ENCODE results near the gene KPNA1.

The KPNA1 gene

GRCh38 chr3:122538956-122539490 lies 24.3 kb upstream of the KPNA1 start:
- peaks cover 40% of the 10 kb centered on the region for H3K4me1 Mint-ChIP-seq (ENCODE audit: low read depth)
- H3K4me3 Mint-ChIP-seq, result no peak overlapping the region
- H3K9me3 Mint-ChIP-seq, result no peaks in the 10 kb centered on the region
- peaks cover 66% of the 10 kb centered on the region for H3K36me3 Mint-ChIP-seq (ENCODE audit: low read depth)
- no peak overlapping the region for H3K27ac Mint-ChIP-seq
- H3K27me3 Mint-ChIP-seq (ENCODE audit: low read depth), result no peaks in the 10 kb centered on the region

DNA sequence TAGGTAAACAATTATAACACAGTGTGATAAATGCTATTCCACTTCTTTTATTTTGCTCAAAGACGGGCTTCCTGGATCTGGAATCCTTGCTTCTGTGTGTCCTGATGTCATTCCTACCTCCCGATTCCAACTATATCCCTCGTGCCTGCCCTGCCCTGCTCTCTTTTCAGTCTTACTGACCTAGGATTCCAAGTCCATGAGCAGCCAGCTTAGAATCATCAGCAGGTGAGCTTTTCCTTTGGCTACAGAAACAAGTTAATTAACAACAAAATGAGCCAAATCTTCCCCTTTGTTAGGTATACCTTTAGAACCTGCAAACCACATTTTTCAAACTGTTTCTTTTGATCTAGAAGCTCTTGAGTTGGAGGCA lies 21.9 kb upstream of the KPNA1 start:
- Mint-ChIP-seq H3K27me3 (ENCODE audit: low read depth) (no peaks in the 10 kb centered on the region), H3K4me1 (ENCODE audit: low read depth) (peaks cover 57% of the 10 kb centered on the region), H3K27ac (no peak overlapping the region), H3K4me3 (no peak overlapping the region), H3K9me3 (no peaks in the 10 kb centered on the region), H3K36me3 (ENCODE audit: low read depth) (peaks cover 78% of the 10 kb centered on the region)

GRCh38 chr3:122535964-122536631 lies 21.4 kb upstream of the KPNA1 start:
- H3K4me1 Mint-ChIP-seq (ENCODE audit: low read depth), result peaks cover 56% of the 10 kb centered on the region
- H3K9me3 Mint-ChIP-seq, result no peaks in the 10 kb centered on the region
- no peak overlapping the region for H3K4me3 Mint-ChIP-seq
- peaks cover 80% of the 10 kb centered on the region for H3K36me3 Mint-ChIP-seq (ENCODE audit: low read depth)
- H3K27ac Mint-ChIP-seq, result no peak overlapping the region
- no peaks in the 10 kb centered on the region for H3K27me3 Mint-ChIP-seq (ENCODE audit: low read depth)

GRCh38 chr3:122533931-122534334 lies 19.2 kb upstream of the KPNA1 start:
- Mint-ChIP-seq H3K9me3 (no peaks in the 10 kb centered on the region), H3K27ac (peak overlapping the region; percentile 33), H3K36me3 (ENCODE audit: low read depth) (peaks cover 76% of the 10 kb centered on the region)

GRCh38 chr3:122533480-122533879 lies 18.7 kb upstream of the KPNA1 start:
- Mint-ChIP-seq H3K9me3 (no peaks in the 10 kb centered on the region), H3K27ac (no peak overlapping the region), H3K36me3 (ENCODE audit: low read depth) (peaks cover 74% of the 10 kb centered on the region), H3K4me1 (ENCODE audit: low read depth) (peaks cover 42% of the 10 kb centered on the region), H3K27me3 (ENCODE audit: low read depth) (no peaks in the 10 kb centered on the region), H3K4me3 (peak overlapping the region; percentile 49)

More at GRCh38 chr3:122533931-122534334, 19.2 kb upstream of the KPNA1 start:
- H3K4me1 Mint-ChIP-seq (ENCODE audit: low read depth), result peaks cover 47% of the 10 kb centered on the region
- no peak overlapping the region for H3K4me3 Mint-ChIP-seq
- no peaks in the 10 kb centered on the region for H3K27me3 Mint-ChIP-seq (ENCODE audit: low read depth)

DNA sequence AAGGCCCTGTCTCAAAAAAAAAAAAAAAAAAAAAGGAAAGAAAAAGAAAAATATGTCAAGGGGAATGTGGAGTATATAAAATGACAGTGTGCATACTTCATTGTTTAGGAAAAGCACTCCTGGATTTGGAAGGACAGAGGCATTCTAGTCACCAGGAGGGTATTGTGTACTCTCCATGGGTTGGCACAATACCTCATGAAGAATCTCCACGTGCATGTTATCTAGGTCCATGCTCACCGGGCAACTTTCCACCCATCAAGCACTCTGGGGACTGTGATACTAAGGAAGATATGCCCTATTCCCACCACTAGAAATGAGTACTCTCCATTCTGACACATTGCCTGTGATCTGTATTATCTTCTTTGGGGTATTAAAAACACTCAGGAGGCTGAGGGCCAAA lies 15.4 kb upstream of the KPNA1 start:
- Mint-ChIP-seq H3K36me3 (ENCODE audit: low read depth) (peaks cover 70% of the 10 kb centered on the region), H3K27me3 (ENCODE audit: low read depth) (no peaks in the 10 kb centered on the region), H3K9me3 (no peaks in the 10 kb centered on the region), H3K4me1 (ENCODE audit: low read depth) (peaks cover 27% of the 10 kb centered on the region), H3K4me3 (no peak overlapping the region), H3K27ac (no peak overlapping the region)

DNA sequence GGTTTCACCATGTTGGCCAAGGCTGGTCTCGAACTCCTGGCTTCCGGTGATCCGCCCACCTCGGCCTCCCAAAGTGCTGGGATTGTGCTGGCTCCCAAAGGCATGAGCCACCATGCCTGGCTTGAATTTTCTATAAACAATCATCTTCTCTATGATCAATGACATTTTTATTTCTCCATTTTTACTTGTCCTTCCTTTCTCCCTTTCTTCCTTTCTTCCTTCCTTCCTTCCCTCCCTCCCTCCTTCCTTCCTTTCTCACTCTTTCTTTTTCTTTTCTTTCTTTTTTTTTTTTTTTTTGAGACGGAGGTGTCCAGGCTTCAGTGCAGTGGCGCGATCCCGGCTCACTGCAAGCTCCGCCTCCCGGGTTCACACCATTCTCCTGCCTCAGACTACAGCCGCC lies 8.6 kb upstream of the KPNA1 start:
- Mint-ChIP-seq H3K36me3 (ENCODE audit: low read depth) (peaks cover 25% of the 10 kb centered on the region), H3K27ac (no peak overlapping the region), H3K4me3 (no peak overlapping the region), H3K9me3 (no peaks in the 10 kb centered on the region), H3K27me3 (ENCODE audit: low read depth) (no peaks in the 10 kb centered on the region), H3K4me1 (ENCODE audit: low read depth) (peaks cover 2% of the 10 kb centered on the region)

DNA sequence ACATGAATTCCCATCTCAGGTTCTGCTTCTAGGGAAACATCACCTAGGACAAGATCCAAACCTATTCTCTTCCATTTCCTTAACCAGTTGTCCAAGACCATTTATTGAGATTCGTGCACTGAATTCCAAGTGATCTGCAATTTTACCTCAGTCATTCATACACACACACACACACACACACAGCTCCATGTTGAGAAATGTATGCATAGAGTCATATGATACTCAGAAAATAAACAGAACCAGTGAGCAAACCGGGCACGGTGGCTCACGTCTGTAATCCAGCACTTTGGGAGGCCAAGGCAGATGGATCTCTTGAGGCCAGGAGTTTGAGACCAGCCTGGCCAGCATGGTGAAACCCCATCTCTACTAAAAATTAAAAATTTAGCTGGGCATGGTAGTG lies 6.1 kb upstream of the KPNA1 start:
- Mint-ChIP-seq H3K4me3 (no peak overlapping the region), H3K27me3 (ENCODE audit: low read depth) (no peaks in the 10 kb centered on the region), H3K36me3 (ENCODE audit: low read depth) (peaks cover 8% of the 10 kb centered on the region), H3K27ac (no peak overlapping the region), H3K9me3 (no peaks in the 10 kb centered on the region), H3K4me1 (ENCODE audit: low read depth) (peaks cover 2% of the 10 kb centered on the region)

- H3K36me3 Mint-ChIP-seq (ENCODE audit: low read depth), result peaks cover 5% of the 10 kb centered on the region
- H3K9me3 Mint-ChIP-seq, result no peaks in the 10 kb centered on the region
- no peak overlapping the region for H3K27ac Mint-ChIP-seq
- no peak overlapping the region for H3K4me3 Mint-ChIP-seq
- H3K27me3 Mint-ChIP-seq (ENCODE audit: low read depth), result no peaks in the 10 kb centered on the region
- peaks cover 5% of the 10 kb centered on the region for H3K4me1 Mint-ChIP-seq (ENCODE audit: low read depth)
These were observed 5.0 kb upstream of the KPNA1 start for GRCh38 chr3:122519693-122520092.

DNA sequence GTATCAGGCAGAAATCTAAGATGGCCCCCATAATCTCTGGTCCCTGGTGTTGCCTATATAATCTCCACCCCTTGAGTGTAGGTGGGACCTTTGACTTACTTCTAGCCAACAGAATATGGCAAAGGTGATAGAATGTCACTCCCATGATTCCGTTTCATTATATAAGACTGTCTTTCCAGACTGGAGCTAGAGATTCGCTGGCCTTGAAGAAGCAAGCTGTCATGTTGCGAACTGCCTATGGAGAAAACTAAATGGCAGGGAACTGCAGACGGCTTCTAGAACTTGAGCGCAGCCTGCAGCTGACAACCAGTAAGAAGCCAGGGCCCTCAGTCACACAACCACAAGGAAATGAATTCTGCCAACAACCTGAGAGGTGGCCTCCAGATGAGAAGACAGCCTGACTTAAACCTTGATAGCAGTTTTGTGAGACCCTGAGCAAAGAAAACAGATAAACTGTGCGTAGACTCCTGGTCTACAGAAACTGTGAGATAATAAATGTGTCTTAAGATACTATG lies 2.2 kb upstream of the KPNA1 start:
- H3K4me3 Mint-ChIP-seq, result no peak overlapping the region
- H3K9me3 Mint-ChIP-seq, result no peaks in the 10 kb centered on the region
- peaks cover 14% of the 10 kb centered on the region for H3K4me1 Mint-ChIP-seq (ENCODE audit: low read depth)
- H3K27me3 Mint-ChIP-seq (ENCODE audit: low read depth), result no peaks in the 10 kb centered on the region
- peaks cover 4% of the 10 kb centered on the region for H3K36me3 Mint-ChIP-seq (ENCODE audit: low read depth)
- H3K27ac Mint-ChIP-seq, result no peak overlapping the region

GRCh38 chr3:122515870-122516269 lies 1.1 kb upstream of the KPNA1 start:
- Mint-ChIP-seq H3K4me1 (ENCODE audit: low read depth) (peaks cover 19% of the 10 kb centered on the region), H3K27ac (no peak overlapping the region)

DNA sequence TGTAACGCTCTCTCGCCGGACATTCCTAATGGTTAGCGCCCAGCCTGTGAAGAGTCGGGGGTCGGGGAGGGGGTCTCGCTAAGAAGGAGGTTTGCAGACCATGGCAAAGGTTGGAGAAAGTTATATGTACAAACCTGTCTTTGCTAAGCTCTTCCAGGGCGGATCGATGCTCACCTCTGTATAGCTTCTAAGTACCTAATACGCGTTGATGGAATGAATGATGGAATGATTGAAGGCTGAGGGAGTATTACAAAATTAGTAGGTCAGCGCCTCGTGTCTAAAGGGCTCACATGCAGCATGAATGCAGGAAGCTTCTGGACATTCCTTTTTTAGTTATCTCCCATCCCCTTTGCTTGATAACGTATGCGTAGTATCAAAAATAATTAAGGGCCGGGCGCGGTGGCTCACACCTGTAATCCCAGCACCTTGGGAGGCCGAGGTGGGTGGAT lies 305 bp upstream of the KPNA1 start:
- H3K9me3 Mint-ChIP-seq, result no peaks in the 10 kb centered on the region
- peaks cover 19% of the 10 kb centered on the region for H3K4me1 Mint-ChIP-seq (ENCODE audit: low read depth)
- H3K27ac Mint-ChIP-seq, result peak overlapping the region; percentile 67
- peak overlapping the region; percentile 87 for H3K4me3 Mint-ChIP-seq
- peaks cover 3% of the 10 kb centered on the region for H3K36me3 Mint-ChIP-seq (ENCODE audit: low read depth)
- H3K27me3 Mint-ChIP-seq (ENCODE audit: low read depth), result no peaks in the 10 kb centered on the region

More at GRCh38 chr3:122515870-122516269, 1.1 kb upstream of the KPNA1 start:
- Mint-ChIP-seq H3K4me3 (no peak overlapping the region), H3K27me3 (ENCODE audit: low read depth) (no peaks in the 10 kb centered on the region), H3K36me3 (ENCODE audit: low read depth) (peaks cover 6% of the 10 kb centered on the region), H3K9me3 (no peaks in the 10 kb centered on the region)

GRCh38 chr3:122513386-122514122 lies 1.2 kb downstream of the KPNA1 start:
- Mint-ChIP-seq H3K4me3 (peak overlapping the region; percentile 87), H3K9me3 (no peaks in the 10 kb centered on the region), H3K4me1 (ENCODE audit: low read depth) (peaks cover 23% of the 10 kb centered on the region)

DNA sequence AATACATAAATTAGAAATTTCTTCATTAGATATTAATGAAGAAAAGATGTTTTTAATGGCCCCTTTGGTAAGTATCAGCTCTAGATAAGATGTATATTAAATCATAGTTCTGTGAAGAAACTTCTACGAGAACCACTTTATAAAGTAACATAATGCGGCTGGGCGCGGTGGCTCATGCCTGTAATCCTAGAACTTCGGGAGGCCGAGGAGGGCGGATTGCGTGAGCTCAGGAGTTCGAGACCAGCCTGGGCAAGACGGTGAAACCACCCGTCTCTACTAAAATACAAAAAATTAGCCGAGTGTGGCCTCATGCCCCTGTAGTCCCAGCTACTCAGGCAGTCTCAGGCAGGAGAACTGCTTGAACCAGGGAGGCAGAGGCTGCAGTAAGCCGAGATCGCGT lies 2.5 kb downstream of the KPNA1 start:
- no peak overlapping the region for H3K27ac Mint-ChIP-seq
- H3K4me3 Mint-ChIP-seq, result no peak overlapping the region

More at GRCh38 chr3:122513386-122514122, 1.2 kb downstream of the KPNA1 start:
- Mint-ChIP-seq H3K36me3 (ENCODE audit: low read depth) (peaks cover 12% of the 10 kb centered on the region), H3K27ac (peak overlapping the region; percentile 82), H3K27me3 (ENCODE audit: low read depth) (no peaks in the 10 kb centered on the region)

More for the DNA sequence above, 2.5 kb downstream of the KPNA1 start:
- Mint-ChIP-seq H3K36me3 (ENCODE audit: low read depth) (peaks cover 13% of the 10 kb centered on the region), H3K9me3 (no peaks in the 10 kb centered on the region), H3K27me3 (ENCODE audit: low read depth) (no peaks in the 10 kb centered on the region), H3K4me1 (ENCODE audit: low read depth) (peaks cover 29% of the 10 kb centered on the region)

Measured in T-helper 1 cell treated with Interleukin-12 subunit alpha and Interleukin-12 subunit beta and Interleukin-4 antibody, amounts not matched to agents 30 μg/mL and 1 μg/mL, for 36 hours (primary cell).